ENCODE results near the gene EVI5L. TPM values are rescaled to one million over a fixed set of nuclear protein-coding genes. Genes with fewer than 3 reads are reported as not detected.
A peak's percentile ranks its signal among the peaks of the same experiment; 100 is the strongest.
"Not testable (repeated sequence)": the region's sequence is repeated elsewhere in the genome, so short reads cannot be mapped to it uniquely, and the experiment has no call there.

The EVI5L gene
- polyA plus RNA-seq (ENCODE audit: insufficient read length in 12 of 12), result 10 to 100 TPM in 11 of 12 donors, not detected in 1; 10.6 to 15.6 (median 12.4) TPM
- long read RNA-seq, donor 1, partial matches to known transcripts, result 191 of 192 reads
- long read RNA-seq, donor 1, other reads (novel, unspliced or antisense), result 0 of 192 reads
- long read RNA-seq, donor 2, partial matches to known transcripts, result 0 of 1 reads
- long read RNA-seq, donor 2, other reads (novel, unspliced or antisense), result 0 of 1 reads
- long read RNA-seq, donor 3, result 0 reads
- long read RNA-seq, donor 4, result 0 reads
- long read RNA-seq, donor 5, partial matches to known transcripts, result 6 of 127 reads
- long read RNA-seq, donor 5, other reads (novel, unspliced or antisense), result 121 of 127 reads
- long read RNA-seq, donor 6, partial matches to known transcripts, result 0 of 1 reads
- long read RNA-seq, donor 6, other reads (novel, unspliced or antisense), result 0 of 1 reads
- long read RNA-seq, donor 7, result 0 reads
- long read RNA-seq, donor 8, partial matches to known transcripts, result 6 of 7 reads
- long read RNA-seq, donor 8, other reads (novel, unspliced or antisense), result 0 of 7 reads
- long read RNA-seq, donor 9, partial matches to known transcripts, result 0 of 1 reads
- long read RNA-seq, donor 9, other reads (novel, unspliced or antisense), result 0 of 1 reads
- long read RNA-seq, donor 10, result 0 reads
- long read RNA-seq, donor 11, partial matches to known transcripts, result 21 of 21 reads
- long read RNA-seq, donor 11, other reads (novel, unspliced or antisense), result 0 of 21 reads

- peak; percentile 99 for DNase-seq
Observed at GRCh38 chr19:7829561-7830271, at the start of gene EVI5L. TSS of gene EVI5L (plus strand) at chr19:7830218. CDS start at chr19:7846543, 16,325 bp downstream.

GRCh38 chr19:7781157-7781556 is 48.9 kb upstream of the EVI5L start:
- DNase-seq, result no peak

- DNase-seq, result no peak
Observed at GRCh38 chr19:7783991-7784423, 46.0 kb upstream of the EVI5L start.

GRCh38 chr19:7784856-7785255 is 45.2 kb upstream of the EVI5L start:
- DNase-seq, result no peak

- no peak for DNase-seq
Observed at GRCh38 chr19:7787141-7787540, 42.9 kb upstream of the EVI5L start.

GRCh38 chr19:7787602-7788177 is 42.3 kb upstream of the EVI5L start:
- DNase-seq, result no peak

GRCh38 chr19:7788178-7788932 is 41.7 kb upstream of the EVI5L start:
- no peak for DNase-seq

- no peak for DNase-seq
Observed at GRCh38 chr19:7788933-7789323, 41.1 kb upstream of the EVI5L start.

- no peak for DNase-seq
Observed at GRCh38 chr19:7789447-7789846, 40.6 kb upstream of the EVI5L start.

- DNase-seq, result no peak
Observed at GRCh38 chr19:7790416-7790815, 39.6 kb upstream of the EVI5L start.

GRCh38 chr19:7792281-7792680 is 37.7 kb upstream of the EVI5L start:
- DNase-seq, result no peak

GRCh38 chr19:7792701-7793100 is 37.3 kb upstream of the EVI5L start:
- DNase-seq, result not testable (repeated sequence)

GRCh38 chr19:7793493-7793892 is 36.5 kb upstream of the EVI5L start:
- DNase-seq, result no peak

GRCh38 chr19:7795555-7796161 is 34.4 kb upstream of the EVI5L start:
- DNase-seq, result no peak

GRCh38 chr19:7799640-7800355 is 30.2 kb upstream of the EVI5L start:
- peak; percentile 75 for DNase-seq

- DNase-seq, result no peak
Observed at GRCh38 chr19:7801020-7801570, 28.9 kb upstream of the EVI5L start.

- DNase-seq, result no peak
Observed at GRCh38 chr19:7806234-7806633, 23.8 kb upstream of the EVI5L start.

- DNase-seq, result no peak
Observed at GRCh38 chr19:7806876-7807275, 23.1 kb upstream of the EVI5L start.

- no peak for DNase-seq
Observed at GRCh38 chr19:7808108-7808507, 21.9 kb upstream of the EVI5L start.

GRCh38 chr19:7811989-7812388 is 18.0 kb upstream of the EVI5L start:
- no peak for DNase-seq

Data from muscle of arm (tissue), 14 donors.